ENCODE results near the gene ABL2. TPM values are rescaled to one million over a fixed set of nuclear protein-coding genes. Genes with fewer than 3 reads are reported as not detected.
"Not testable (repeated sequence)": the region's sequence is repeated elsewhere in the genome, so short reads cannot be mapped to it uniquely, and the experiment has no call there.

Gene ABL2
- total and polyA plus RNA-seq, 10 donors = 1.3 to 21.7 (median 16.0) TPM

DNA sequence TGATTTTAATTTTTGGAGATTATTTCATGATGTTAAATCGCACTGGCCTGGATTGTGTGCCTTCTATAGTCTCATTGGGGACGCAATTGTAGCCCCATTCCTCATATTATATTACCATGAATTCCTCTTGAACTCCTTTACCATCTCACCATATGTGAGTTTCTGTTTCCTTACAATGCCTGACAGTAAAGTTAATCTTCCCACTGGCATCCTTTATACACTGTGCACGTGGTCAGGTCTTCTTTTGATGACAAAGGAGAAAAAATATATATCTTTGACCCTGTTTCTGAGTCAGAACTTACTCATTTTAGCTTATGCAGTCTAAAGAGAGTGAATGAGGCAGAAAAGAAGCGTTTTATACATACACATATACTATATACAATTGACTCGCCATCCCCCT is 774 bp upstream of the ABL2 start:
- Histone ChIP-seq H3K4me3 (peak overlapping the region in 7 of 8 donors; percentile 79 to 98 (median 91)), H3K27me3 (replicated peaks in 1 of 7) (no peaks in the 10 kb centered on the region), H3K27ac (peak overlapping the region in 7 of 8 donors; percentile 62 to 92 (median 87)), H3K4me1 (peaks cover 6 to 38% (median 23%) of the 10 kb centered on the region in 6 donors), H3K36me3 (no peaks in the 10 kb centered on the region), H3K9me3 (no peaks in the 10 kb centered on the region)
- TF ChIP-seq CTCF (IDR thresholded peaks at IDR 0.05 in 8 of 11, conservative IDR thresholded peaks at IDR 0.05 in 3 of 11) = no peak
- TF ChIP-seq POLR2AphosphoS5 (IDR thresholded peaks at IDR 0.05) = no peak
- TF ChIP-seq POLR2A (IDR thresholded peaks at IDR 0.05) = no peak
- intact Hi-C loops (cut with DNase I; ENCODE audit: low total_unique reads) = no loop called here
- DNase-seq = no peak
- WGBS, 5 donors = 60 to 70% (median 62%) methylated on average over 5 of the region's 5 CpGs

GRCh38 chr1:179228783-179229213 is 679 bp downstream of the ABL2 start:
- Histone ChIP-seq H3K4me3 (peak overlapping the region; percentile 79 to 98 (median 92)), H3K27ac (peak overlapping the region in 6 of 8 donors; percentile 85 to 92 (median 87)), H3K9me3 (no peaks in the 10 kb centered on the region), H3K27me3 (replicated peaks in 1 of 7) (no peaks in the 10 kb centered on the region), H3K4me1 (peaks cover 6 to 38% (median 23%) of the 10 kb centered on the region in 6 donors), H3K36me3 (peaks cover 0 to 11% (median 0%) of the 10 kb centered on the region in 6 donors)
- no peak for DNase-seq
- no peak for TF ChIP-seq POLR2AphosphoS5 (IDR thresholded peaks at IDR 0.05)
- no peak for TF ChIP-seq CTCF (IDR thresholded peaks at IDR 0.05 in 8 of 11, conservative IDR thresholded peaks at IDR 0.05 in 3 of 11)
- no peak for TF ChIP-seq POLR2A (IDR thresholded peaks at IDR 0.05)
- intact Hi-C loops (cut with DNase I; ENCODE audit: low total_unique reads) = no loop called here
- WGBS, 5 donors = 0 to 2% (median 1%) methylated on average over 13 to 19 of the region's 19 CpGs

- H3K27me3 ChIP-seq (replicated peaks in 1 of 7) = no peaks in the 10 kb centered on the region
Observed at GRCh38 chr1:179226738-179227137, 2.7 kb downstream of the ABL2 start.

GRCh38 chr1:179224466-179224865 is 5.0 kb downstream of the ABL2 start:
- DNase-seq; H3K27ac ChIP-seq; H3K27me3 ChIP-seq (replicated peaks in 1 of 7); H3K4me3 ChIP-seq; intact Hi-C loops (cut with DNase I; ENCODE audit: low total_unique reads); H3K9me3 ChIP-seq: not testable (repeated sequence)
- Histone ChIP-seq H3K4me1 (peaks cover 6 to 49% (median 20%) of the 10 kb centered on the region in 6 donors), H3K36me3 (peaks cover 0 to 30% (median 0%) of the 10 kb centered on the region in 6 donors)
- WGBS, 5 donors = 94 to 98% (median 97%) methylated on average over 8 of the region's 8 CpGs

More at GRCh38 chr1:179226738-179227137, 2.7 kb downstream of the ABL2 start:
- no peak for TF ChIP-seq POLR2A (IDR thresholded peaks at IDR 0.05)
- TF ChIP-seq POLR2AphosphoS5 (IDR thresholded peaks at IDR 0.05) = no peak
- no peak for TF ChIP-seq CTCF (IDR thresholded peaks at IDR 0.05 in 8 of 11, conservative IDR thresholded peaks at IDR 0.05 in 3 of 11)
- H3K27ac ChIP-seq = no peak overlapping the region
- DNase-seq = no peak
- intact Hi-C loops (cut with DNase I; ENCODE audit: low total_unique reads) = no loop called here
- H3K4me1 ChIP-seq = peaks cover 6 to 46% (median 23%) of the 10 kb centered on the region in 6 donors
- no peaks in the 10 kb centered on the region for H3K9me3 ChIP-seq
- H3K36me3 ChIP-seq = peaks cover 0 to 17% (median 0%) of the 10 kb centered on the region in 6 donors
- H3K4me3 ChIP-seq = no peak overlapping the region

- H3K27ac ChIP-seq; H3K27me3 ChIP-seq (replicated peaks in 1 of 7): not testable (repeated sequence)
- 76 to 85% (median 84%) methylated on average over 7 of the region's 7 CpGs for WGBS, 5 donors
Observed at GRCh38 chr1:179221121-179221520, 8.4 kb downstream of the ABL2 start.

More at GRCh38 chr1:179221121-179221520, 8.4 kb downstream of the ABL2 start:
- Histone ChIP-seq H3K4me1 (peaks cover 0 to 39% (median 12%) of the 10 kb centered on the region in 6 donors), H3K36me3 (peaks cover 0 to 45% (median 0%) of the 10 kb centered on the region in 6 donors)
- DNase-seq; H3K4me3 ChIP-seq; intact Hi-C loops (cut with DNase I; ENCODE audit: low total_unique reads); H3K9me3 ChIP-seq: not testable (repeated sequence)
